CD4-positive, alpha-beta T cell treated with Interleukin-15 for 4 hours (primary cell): ENCODE results near the gene MMP17.
A peak's percentile ranks its signal among the peaks of the same experiment; 100 is the strongest.

Experiments used
- DNase-seq: peaks from one replicate; pipeline ENCODE4 v3.0.0-alpha.2; 2020; ENCODE audit warnings: low spot score

MMP17 gene

GRCh38 chr12:131895640-131896079, 67.5 kb downstream of the MMP17 start:
- peak; percentile 2 for DNase-seq

- peak; percentile 54 for DNase-seq
Measured at GRCh38 chr12:131896080-131896810, 68.1 kb downstream of the MMP17 start.

GRCh38 chr12:131896811-131897270, 68.6 kb downstream of the MMP17 start:
- no peak for DNase-seq

GRCh38 chr12:131897276-131897675, 69.1 kb downstream of the MMP17 start:
- no peak for DNase-seq

DNA sequence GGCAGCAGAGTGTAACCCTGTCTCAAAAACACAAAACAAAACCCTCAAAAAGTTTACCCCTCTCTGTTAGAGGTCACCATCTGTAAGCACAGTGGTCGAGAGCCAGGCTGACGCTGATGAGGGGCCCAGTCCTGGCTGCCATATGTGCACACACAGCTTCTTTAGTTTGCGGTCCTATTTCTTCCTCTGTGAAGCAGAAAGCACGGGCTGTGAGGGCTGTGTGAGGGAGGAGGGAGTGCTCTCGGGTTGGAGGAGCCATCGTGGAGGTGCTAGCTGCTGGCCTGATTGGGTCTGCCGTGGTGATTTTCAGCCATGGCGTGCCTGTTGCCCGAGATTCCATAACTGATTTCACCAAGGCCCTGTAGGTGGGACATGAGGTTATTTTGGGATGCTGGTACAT, 69.7 kb downstream of the MMP17 start:
- no peak for DNase-seq

DNA sequence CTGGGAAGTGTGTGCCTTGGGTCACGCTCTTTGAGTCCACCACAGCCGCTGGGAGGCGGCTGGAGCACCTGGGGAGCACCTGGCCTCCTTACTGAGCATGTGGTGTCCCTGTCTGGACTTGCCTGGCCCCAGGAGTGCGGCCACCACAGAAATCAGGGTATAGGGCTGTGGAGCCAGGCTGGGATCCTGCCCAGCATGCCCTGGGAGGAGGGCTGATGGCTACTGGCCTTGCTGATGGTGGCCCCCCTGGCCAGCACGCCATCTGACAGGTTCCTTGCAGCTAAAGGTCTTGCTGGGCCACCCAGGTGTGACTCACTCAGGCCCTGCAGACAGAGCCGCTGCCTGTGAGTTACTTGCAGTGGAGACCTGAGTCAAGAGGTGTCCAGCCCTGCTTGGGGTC, 72.2 kb downstream of the MMP17 start:
- no peak for DNase-seq
